Raji (cell line): ENCODE measurements around the gene CYFIP1.

Experiments used
- POLR2A ChIP-seq: IDR thresholded peaks from 2 replicates; pipeline ENCODE4 v1.6.1; 2011; ENCODE audit warnings: low read depth, low read length, control low read depth; ENCODE audit not compliant: insufficient read depth

Gene CYFIP1

DNA sequence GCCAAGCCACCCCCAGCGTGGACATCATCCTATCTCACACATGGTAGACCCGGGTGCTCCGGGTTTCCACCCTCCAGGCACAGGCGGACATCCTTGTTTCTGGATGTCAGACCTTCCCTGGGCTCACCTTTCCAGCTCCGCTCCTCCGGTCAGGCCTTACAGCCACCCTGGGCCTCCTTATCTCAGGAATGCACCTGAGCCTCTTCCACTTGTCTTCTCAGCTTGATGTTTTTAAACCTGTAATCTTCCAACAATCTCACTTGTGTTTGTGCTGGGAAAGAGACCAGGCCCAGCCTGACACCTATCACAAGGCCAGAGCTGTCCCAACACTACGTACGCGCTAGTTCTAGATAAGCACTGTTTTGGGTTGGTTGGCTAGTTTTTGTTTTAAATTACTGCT lies 87.8 kb downstream of the CYFIP1 start:
- no peak for TF ChIP-seq POLR2A

- no peak for TF ChIP-seq POLR2A
Observed at GRCh38 chr15:22891426-22892210, 88.5 kb downstream of the CYFIP1 start.

GRCh38 chr15:22890296-22890695 lies 89.9 kb downstream of the CYFIP1 start:
- TF ChIP-seq POLR2A = no peak

DNA sequence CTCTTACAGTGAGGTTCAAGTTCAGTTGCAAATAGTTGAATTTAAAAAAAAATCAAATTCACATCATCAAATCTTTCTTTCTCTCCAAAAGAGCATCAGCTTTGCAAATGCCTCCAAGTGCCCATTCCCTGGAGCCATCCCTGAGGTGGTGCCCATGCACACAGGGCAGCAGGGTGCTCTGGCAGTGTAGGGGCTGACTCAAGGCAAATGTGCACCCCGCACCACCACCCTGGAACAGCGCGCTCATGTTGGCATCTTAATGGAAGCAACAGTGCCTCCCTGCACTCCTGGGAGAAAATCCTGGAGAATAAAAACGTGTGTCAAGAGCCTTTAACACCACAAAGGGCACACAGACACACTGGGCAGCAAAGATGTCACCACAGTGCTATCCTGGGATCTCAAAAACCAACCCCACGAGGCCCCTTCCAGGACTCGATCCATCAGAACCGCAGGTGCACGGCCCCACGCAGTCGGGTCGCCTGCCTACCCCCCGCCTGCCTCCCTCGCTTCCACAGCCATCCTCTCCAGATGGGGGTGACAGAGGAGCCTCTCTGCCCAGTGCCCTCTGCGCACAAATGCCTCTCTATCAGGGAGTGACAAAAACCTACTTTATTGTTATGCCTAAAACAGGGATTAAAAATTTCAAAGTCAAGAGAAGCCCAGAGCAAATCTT lies 90.9 kb downstream of the CYFIP1 start:
- no peak for TF ChIP-seq POLR2A

DNA sequence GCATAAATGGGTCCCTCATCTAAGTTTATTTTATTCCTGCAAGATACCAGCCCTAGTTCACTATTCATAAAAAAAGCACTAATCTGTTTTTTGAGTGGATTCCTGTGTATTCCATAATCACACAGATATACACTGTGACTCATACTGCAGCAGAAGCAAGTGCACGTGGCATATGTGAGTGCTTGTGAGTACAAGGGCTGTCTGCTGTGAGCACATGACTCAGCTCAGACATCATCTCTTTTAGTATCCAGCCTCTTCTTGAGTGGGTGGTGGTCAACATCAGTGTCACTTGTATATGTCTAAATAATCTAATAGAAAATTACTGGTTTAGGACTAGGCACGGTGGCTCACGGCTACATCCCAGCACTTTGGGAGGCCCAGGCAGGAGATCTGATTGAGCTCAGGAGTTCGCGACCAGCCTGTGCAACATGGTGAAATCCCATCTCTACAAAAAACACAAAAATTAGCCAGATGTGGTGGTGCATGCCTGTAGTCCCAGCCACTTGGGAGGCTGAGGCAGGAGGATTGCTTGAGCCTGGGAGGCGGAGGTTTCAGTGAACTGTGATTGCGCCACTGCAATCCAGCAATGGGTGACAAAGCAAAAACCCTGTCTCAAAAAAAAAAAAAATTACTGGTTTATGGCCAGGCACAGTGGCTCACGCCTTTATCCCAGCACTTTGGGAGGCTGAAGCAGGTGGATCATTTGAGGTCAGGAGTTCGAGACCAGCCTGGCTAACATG lies 91.9 kb downstream of the CYFIP1 start:
- TF ChIP-seq POLR2A = no peak

GRCh38 chr15:22887157-22887951 lies 92.8 kb downstream of the CYFIP1 start:
- no peak for TF ChIP-seq POLR2A

DNA sequence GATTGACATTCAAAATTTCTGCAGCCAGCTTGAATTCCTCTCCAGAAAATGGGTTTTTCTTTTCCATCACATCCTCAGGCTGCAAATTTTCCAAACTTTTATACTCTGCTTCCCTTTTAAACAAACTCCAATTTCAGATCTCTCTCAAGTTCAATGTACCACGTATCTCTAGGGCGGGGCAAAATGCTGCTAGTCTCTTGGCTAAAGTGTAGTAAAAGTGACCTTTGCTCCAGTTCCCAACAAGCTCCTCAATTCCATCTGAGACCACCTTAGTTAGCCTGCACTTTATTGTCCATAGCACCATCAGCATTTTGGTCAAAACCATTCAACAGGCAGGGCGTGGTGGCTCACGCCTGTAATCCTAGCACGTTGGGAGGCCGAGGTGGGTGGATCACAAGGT lies 95.0 kb downstream of the CYFIP1 start:
- TF ChIP-seq POLR2A = no peak

DNA sequence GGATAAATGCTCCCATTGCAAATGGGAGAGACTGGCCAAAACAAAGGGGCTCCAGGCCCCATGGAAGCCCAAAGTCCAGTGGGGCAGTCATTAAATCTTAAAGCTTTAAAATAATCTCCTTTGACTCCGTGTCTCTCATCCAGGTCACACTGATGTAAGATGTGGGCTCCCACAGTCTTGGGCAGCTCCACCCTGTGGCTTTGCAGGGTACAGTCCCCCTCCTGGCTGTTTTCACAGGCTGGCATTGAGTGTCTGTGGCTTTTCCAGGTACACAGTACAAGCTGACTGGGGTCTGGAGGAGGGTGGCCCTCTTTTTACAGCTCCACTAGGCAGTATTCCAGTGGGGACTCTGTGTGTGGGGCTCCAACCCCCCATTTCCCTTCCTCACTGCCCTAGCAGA lies 95.8 kb downstream of the CYFIP1 start:
- no peak for TF ChIP-seq POLR2A

GRCh38 chr15:22883196-22883595 lies 97.0 kb downstream of the CYFIP1 start:
- TF ChIP-seq POLR2A = no peak

DNA sequence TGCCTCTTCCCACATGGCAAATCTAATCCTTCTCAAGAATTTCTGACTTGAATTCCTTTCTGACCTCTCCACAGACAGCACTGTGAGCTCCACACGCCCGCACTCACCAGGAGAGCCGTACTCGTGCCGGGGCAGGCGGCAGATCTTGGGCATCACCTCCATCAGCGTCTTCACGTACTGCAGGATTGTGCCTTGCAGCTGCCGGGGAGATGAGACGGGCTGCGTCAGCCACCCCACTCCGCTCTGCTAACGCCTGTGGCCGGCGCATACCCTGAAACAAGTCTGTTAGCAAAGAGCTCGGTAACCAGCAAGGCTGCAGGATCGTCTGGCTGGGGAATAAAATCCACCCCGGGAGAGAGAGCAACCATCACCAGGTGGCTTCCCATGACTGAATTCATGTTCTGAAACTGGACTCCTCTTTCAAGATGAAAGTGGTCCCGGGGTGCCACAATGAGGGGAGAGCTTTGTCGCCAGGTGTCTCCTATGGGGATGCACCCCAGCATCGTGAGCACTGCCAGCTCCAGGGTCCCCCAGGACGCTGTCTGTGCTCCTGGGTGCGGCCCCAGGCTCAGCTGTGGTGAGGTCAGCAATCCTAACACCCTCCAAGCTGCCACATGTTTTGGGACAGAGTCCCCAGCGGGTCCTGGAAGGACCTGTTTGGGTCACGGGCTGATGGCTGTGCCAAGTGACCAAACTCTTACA lies 98.3 kb downstream of the CYFIP1 start:
- TF ChIP-seq POLR2A = no peak

- no peak for TF ChIP-seq POLR2A
Observed at GRCh38 chr15:22880981-22881738, 99.0 kb downstream of the CYFIP1 start.

DNA sequence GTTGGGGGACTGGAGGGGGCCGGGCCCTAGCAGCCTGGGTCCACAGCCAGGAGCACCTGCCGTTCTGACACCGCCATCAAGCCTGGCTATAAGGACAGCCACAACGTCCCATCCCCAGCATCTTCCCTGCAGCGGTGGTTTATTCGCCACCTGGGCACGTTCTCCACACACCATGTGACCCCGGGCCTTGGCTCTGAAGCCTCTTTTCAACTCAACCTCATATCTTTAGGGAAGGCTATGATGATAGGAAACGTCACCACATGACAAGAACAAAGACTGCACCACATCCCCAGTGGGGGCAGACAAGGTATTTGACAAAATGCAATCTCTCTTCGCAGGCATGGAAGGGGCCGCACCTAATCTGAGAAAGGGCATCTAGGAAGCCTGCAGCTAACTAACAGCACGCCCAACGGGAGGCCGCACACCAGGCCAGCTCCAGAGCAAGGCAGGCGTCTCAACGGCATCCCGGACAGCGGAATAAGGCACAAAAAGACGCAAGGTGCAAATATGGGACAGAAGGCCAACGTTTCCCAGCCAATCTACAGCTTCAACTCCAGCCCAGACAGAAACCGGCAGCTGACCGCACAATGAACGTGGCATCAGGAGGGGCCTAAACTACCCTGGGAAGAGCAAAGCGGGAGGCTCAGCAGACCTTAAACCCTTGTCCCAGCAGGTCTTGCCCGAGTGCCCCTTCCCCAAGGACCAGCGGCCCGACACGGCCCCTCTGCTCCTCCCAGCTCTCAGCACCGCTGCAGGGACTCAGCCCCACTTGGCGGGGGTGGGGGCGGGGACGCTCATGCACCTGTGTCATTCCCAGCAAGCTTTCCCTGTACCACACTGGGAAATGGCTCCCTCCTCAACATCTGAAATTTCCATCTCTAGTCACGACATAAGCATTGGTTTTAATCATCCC lies 99.8 kb downstream of the CYFIP1 start:
- no peak for TF ChIP-seq POLR2A

GRCh38 chr15:22878103-22878502 lies 102.1 kb downstream of the CYFIP1 start:
- TF ChIP-seq POLR2A = no peak
